Measurements from ENCODE around the gene EGFL8. TPM values are rescaled to one million over a fixed set of nuclear protein-coding genes. Genes with fewer than 3 reads are reported as not detected.

Gene EGFL8
- total RNA-seq, 1 donor from 2014 or later, result 3.8 TPM

- Histone ChIP-seq H3K27me3 (no peaks in the 10 kb centered on the region), H4K20me1 (ENCODE audit: low read depth) (peaks cover 27% of the 10 kb centered on the region), H3K79me2 (ENCODE audit: low read depth) (peaks cover 36% of the 10 kb centered on the region), H3K27ac (peak overlapping the region; percentile 66), H3F3A (ENCODE audit: low read depth) (peaks cover 46% of the 10 kb centered on the region), H3K4me2 (peak overlapping the region; percentile 99), H3K9me3 (ENCODE audit: low read depth) (no peaks in the 10 kb centered on the region), H3K4me1 (peaks cover 20% of the 10 kb centered on the region), H3K36me3 (no peaks in the 10 kb centered on the region), H3K4me3 (peak overlapping the region; percentile 88), H2AFZ (replicated peaks) (no peak overlapping the region), H3K9ac (peak overlapping the region; percentile 59)
- Mint-ChIP-seq H3K4me1 (peaks cover 58% of the 10 kb centered on the region), H3K27me3 (ENCODE audit: insufficient read depth, low read depth) (peaks cover 10% of the 10 kb centered on the region), H3K9me3 (no peaks in the 10 kb centered on the region), H3K36me3 (peaks cover 13% of the 10 kb centered on the region), H3K27ac (peak overlapping the region; percentile 96), H3K4me3 (peak overlapping the region; percentile 93)
- no peak for DNase-seq (ENCODE audit: low spot score)
- no peak for TF ChIP-seq EZH2phosphoT487 (IDR thresholded peaks at IDR 0.05)
- no peak for TF ChIP-seq CTCF (IDR thresholded peaks at IDR 0.05)
Measured at GRCh38 chr6:32188381-32189068, 24.1 kb downstream of the EGFL8 start.

- peaks cover 27% of the 10 kb centered on the region for H4K20me1 ChIP-seq (ENCODE audit: low read depth)
- H3K79me2 ChIP-seq (ENCODE audit: low read depth), result peaks cover 36% of the 10 kb centered on the region
- Mint-ChIP-seq H3K4me3 (peak overlapping the region; percentile 93), H3K27me3 (ENCODE audit: insufficient read depth, low read depth) (peaks cover 12% of the 10 kb centered on the region), H3K9me3 (no peaks in the 10 kb centered on the region), H3K27ac (peak overlapping the region; percentile 96), H3K4me1 (peaks cover 62% of the 10 kb centered on the region), H3K36me3 (peaks cover 15% of the 10 kb centered on the region)
- peaks cover 42% of the 10 kb centered on the region for H3F3A ChIP-seq (ENCODE audit: low read depth)
- TF ChIP-seq CTCF (IDR thresholded peaks at IDR 0.05) (no peak), EZH2 (IDR thresholded peaks at IDR 0.05) (no peak), EZH2phosphoT487 (IDR thresholded peaks at IDR 0.05) (no peak)
- H3K4me1 ChIP-seq, result peaks cover 20% of the 10 kb centered on the region
- H3K36me3 ChIP-seq, result no peaks in the 10 kb centered on the region
- H3K9me3 ChIP-seq (ENCODE audit: low read depth), result no peaks in the 10 kb centered on the region
- H3K27me3 ChIP-seq, result no peaks in the 10 kb centered on the region
- no peak overlapping the region for H2AFZ ChIP-seq (replicated peaks)
- peak overlapping the region; percentile 66 for H3K27ac ChIP-seq
- H3K9ac ChIP-seq, result peak overlapping the region; percentile 59
- no peak for DNase-seq (ENCODE audit: low spot score)
- H3K4me3 ChIP-seq, result peak overlapping the region; percentile 88
- peak overlapping the region; percentile 99 for H3K4me2 ChIP-seq
Measured at GRCh38 chr6:32189069-32189741, 24.8 kb downstream of the EGFL8 start.

- Mint-ChIP-seq H3K4me3 (peak overlapping the region; percentile 93), H3K36me3 (peaks cover 15% of the 10 kb centered on the region), H3K9me3 (no peaks in the 10 kb centered on the region), H3K27me3 (ENCODE audit: insufficient read depth, low read depth) (peaks cover 12% of the 10 kb centered on the region), H3K27ac (peak overlapping the region; percentile 96), H3K4me1 (peaks cover 65% of the 10 kb centered on the region)
- DNase-seq (ENCODE audit: low spot score), result peak; percentile 38
- Histone ChIP-seq H3K4me3 (peak overlapping the region; percentile 88), H3K36me3 (no peaks in the 10 kb centered on the region), H3F3A (ENCODE audit: low read depth) (peaks cover 42% of the 10 kb centered on the region), H3K4me1 (peaks cover 22% of the 10 kb centered on the region), H3K27ac (peak overlapping the region; percentile 66), H3K79me2 (ENCODE audit: low read depth) (peaks cover 36% of the 10 kb centered on the region), H3K4me2 (peak overlapping the region; percentile 99), H3K9ac (peak overlapping the region; percentile 59), H3K27me3 (no peaks in the 10 kb centered on the region), H3K9me3 (ENCODE audit: low read depth) (no peaks in the 10 kb centered on the region), H4K20me1 (ENCODE audit: low read depth) (peaks cover 27% of the 10 kb centered on the region), H2AFZ (replicated peaks) (no peak overlapping the region)
- no peak for TF ChIP-seq EZH2 (IDR thresholded peaks at IDR 0.05)
- no peak for TF ChIP-seq CTCF (IDR thresholded peaks at IDR 0.05)
- TF ChIP-seq EZH2phosphoT487 (IDR thresholded peaks at IDR 0.05), result no peak
Measured at GRCh38 chr6:32189742-32190053, 25.3 kb downstream of the EGFL8 start.
